ENCODE results near the gene TFAP2E.

The TFAP2E gene

GRCh38 chr1:35555601-35556477, 17.3 kb upstream of the TFAP2E start:
- H3K27ac ChIP-seq, result no peak overlapping the region
- no peak for TF ChIP-seq CTCF (conservative IDR thresholded peaks at IDR 0.05; ENCODE audit: low read depth)
- POLR2A ChIA-PET (ENCODE audit: low non-redundant PET), result interaction anchor here (1.1 kb wide), 1 partner anchor 104 kb away, joined by 8 read pairs; no protein-coding TSS in a partner anchor
- CTCF ChIA-PET, result interaction anchor here (0.6 to 2.1 kb wide), 4 partner anchors 9 to 354 kb away, joined by 3 to 6 read pairs (median 3); no protein-coding TSS in a partner anchor
- peak; percentile 80 for DNase-seq (ENCODE audit: low spot score)

- H3K27ac ChIP-seq, result peak overlapping the region; percentile 93
- TF ChIP-seq CTCF (conservative IDR thresholded peaks at IDR 0.05; ENCODE audit: low read depth), result no peak
- no peak for DNase-seq (ENCODE audit: low spot score)
- POLR2A ChIA-PET (ENCODE audit: low non-redundant PET), result interaction anchor here (1.1 kb wide), 1 partner anchor 105 kb away, joined by 8 read pairs; no protein-coding TSS in a partner anchor
- CTCF ChIA-PET, result interaction anchor here (0.6 to 2.1 kb wide), 2 partner anchors 17 to 105 kb away, joined by 3 to 6 read pairs; no protein-coding TSS in a partner anchor
Measured at GRCh38 chr1:35556484-35557117, 16.5 kb upstream of the TFAP2E start.

GRCh38 chr1:35557118-35557610, 15.9 kb upstream of the TFAP2E start, which contains the start of gene KIAA0319L:
KIAA0319L (minus strand) TSS chr1:35557403; CDS start chr1:35554491, 2,912 bp downstream.
- ChIA-PET POLR2A (ENCODE audit: low non-redundant PET) (interaction anchor here (0.5 to 1.1 kb wide), 2 partner anchors 106 to 470 kb away, joined by 3 to 8 read pairs; no protein-coding TSS in a partner anchor), CTCF (interaction anchor here (2.1 kb wide), 1 partner anchor 106 kb away, joined by 6 read pairs; no protein-coding TSS in a partner anchor)
- DNase-seq (ENCODE audit: low spot score), result peak; percentile 87
- no peak for TF ChIP-seq CTCF (conservative IDR thresholded peaks at IDR 0.05; ENCODE audit: low read depth)
- peak within 1 kb of the TSS; percentile 93 for H3K27ac ChIP-seq

GRCh38 chr1:35557611-35558373, 15.3 kb upstream of the TFAP2E start, which contains the start of gene NCDN:
NCDN (plus strand) TSS chr1:35557799; CDS start chr1:35558191, 392 bp downstream.
- ChIA-PET POLR2A (ENCODE audit: low non-redundant PET) (interaction anchor here (0.5 to 0.6 kb wide), 2 partner anchors 471 to 817 kb away, joined by 3 read pairs; no protein-coding TSS in a partner anchor), CTCF (no interaction called here)
- peak within 1 kb of the TSS; percentile 93 for H3K27ac ChIP-seq
- peak; percentile 97 for DNase-seq (ENCODE audit: low spot score)
- TF ChIP-seq CTCF (conservative IDR thresholded peaks at IDR 0.05; ENCODE audit: low read depth), result no peak

- ChIA-PET POLR2A (ENCODE audit: low non-redundant PET) (no interaction called here), CTCF (interaction anchor here (1.0 kb wide), 1 partner anchor 108 kb away, joined by 3 read pairs; no protein-coding TSS in a partner anchor)
Measured at GRCh38 chr1:35558374-35559316, 14.5 kb upstream of the TFAP2E start.

More at GRCh38 chr1:35558374-35559316, 14.5 kb upstream of the TFAP2E start:
- peak overlapping the region; percentile 93 for H3K27ac ChIP-seq
- no peak for DNase-seq (ENCODE audit: low spot score)
- no peak for TF ChIP-seq CTCF (conservative IDR thresholded peaks at IDR 0.05; ENCODE audit: low read depth)
